ENCODE data around the gene INSL3.
"Not testable (repeated sequence)": the region's sequence is repeated elsewhere in the genome, so short reads cannot be mapped to it uniquely, and the experiment has no call there.

The INSL3 gene

DNA sequence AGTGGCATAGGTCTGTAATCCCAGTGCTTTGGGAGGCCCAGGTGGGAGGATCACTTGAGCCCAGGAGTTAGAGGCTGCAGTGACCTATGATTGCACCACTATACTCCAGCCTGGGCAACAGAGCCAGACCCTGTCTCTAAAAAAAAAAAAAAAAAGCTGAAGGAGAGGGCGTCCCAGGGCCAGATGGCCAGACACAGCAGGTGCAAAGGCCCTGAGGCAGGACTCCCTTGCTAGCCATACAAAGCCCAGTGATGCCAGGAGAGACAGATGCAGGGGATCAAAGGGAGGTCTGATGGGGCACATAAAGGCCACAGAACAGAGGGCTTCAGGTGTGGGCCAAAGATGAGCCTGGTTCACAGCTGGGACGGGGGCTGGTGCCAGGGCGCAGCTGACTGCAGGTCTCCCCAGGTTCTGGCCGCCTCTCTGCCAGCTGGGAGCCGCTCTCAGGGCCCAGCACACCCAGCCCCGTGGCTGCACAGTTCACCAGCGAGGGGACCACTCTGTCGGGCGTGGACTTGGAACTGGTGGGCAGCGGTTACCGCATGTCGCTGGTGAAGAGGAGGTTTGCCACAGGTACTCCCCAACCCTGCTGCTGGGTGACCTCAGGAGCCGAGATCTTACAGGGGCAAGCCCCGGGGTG is 33.9 kb downstream of the INSL3 start:
- no peak overlapping the region for H3K27ac Mint-ChIP-seq

GRCh38 chr19:17784201-17785008 is 36.9 kb downstream of the INSL3 start:
- Mint-ChIP-seq H3K4me1 (peaks cover 31% of the 10 kb centered on the region), H3K9me3 (no peaks in the 10 kb centered on the region), H3K4me3 (no peak overlapping the region), H3K36me3 (peaks cover 60% of the 10 kb centered on the region), H3K27me3 (no peaks in the 10 kb centered on the region), H3K27ac (no peak overlapping the region)
- ATAC-seq: peak; percentile 71

More for the DNA sequence above, 33.9 kb downstream of the INSL3 start:
- H3K27me3 Mint-ChIP-seq: no peaks in the 10 kb centered on the region
- H3K4me1 Mint-ChIP-seq: peaks cover 39% of the 10 kb centered on the region
- no peak overlapping the region for H3K4me3 Mint-ChIP-seq
- no peak for ATAC-seq
- H3K9me3 Mint-ChIP-seq: no peaks in the 10 kb centered on the region
- peaks cover 40% of the 10 kb centered on the region for H3K36me3 Mint-ChIP-seq

DNA sequence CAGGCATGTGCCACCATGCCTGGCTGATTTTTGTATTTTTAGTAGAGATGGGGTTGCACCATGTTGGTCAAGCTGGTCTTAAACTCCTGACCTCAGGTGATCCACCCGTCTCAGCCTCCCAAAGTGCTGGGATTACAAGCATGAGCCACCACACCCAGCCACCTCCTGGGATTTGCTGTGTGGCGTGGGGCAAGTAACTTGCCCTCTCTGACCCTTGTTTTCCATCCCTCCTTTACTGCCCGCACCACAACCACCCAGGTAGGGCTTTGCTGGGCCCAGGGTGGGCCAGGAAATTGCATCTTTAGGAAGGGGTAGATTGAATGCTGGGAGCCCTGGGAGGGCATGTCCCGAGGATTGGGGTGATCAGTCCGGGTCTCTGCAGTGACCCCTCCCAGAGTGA is 37.6 kb downstream of the INSL3 start:
- not testable (repeated sequence) for H3K27me3 Mint-ChIP-seq, H3K9me3 Mint-ChIP-seq, ATAC-seq, H3K27ac Mint-ChIP-seq, H3K4me3 Mint-ChIP-seq
- Mint-ChIP-seq H3K36me3 (peaks cover 60% of the 10 kb centered on the region), H3K4me1 (peaks cover 31% of the 10 kb centered on the region)

DNA sequence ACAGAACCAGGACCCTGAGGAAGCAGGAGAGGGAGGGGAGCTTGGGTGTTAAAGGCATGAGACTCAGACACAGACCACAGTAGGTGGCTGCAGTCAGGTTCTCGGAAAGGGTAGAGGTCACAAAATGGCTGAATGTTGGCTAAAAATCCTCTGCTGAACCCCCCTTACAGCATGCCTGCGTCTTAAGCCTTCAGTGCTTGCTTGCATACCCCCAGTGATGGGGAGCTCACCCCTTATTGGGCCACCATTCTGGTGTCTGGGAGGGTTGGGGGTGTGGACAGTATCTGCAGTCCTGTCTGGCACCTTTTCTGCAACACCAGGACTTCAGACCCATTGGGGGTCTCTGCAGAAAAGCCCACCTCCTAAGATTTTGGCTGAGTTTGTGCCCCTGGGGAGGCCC is 40.5 kb downstream of the INSL3 start:
- H3K9me3 Mint-ChIP-seq: no peaks in the 10 kb centered on the region
- H3K27ac Mint-ChIP-seq: no peak overlapping the region
- no peak for ATAC-seq
- H3K4me1 Mint-ChIP-seq: peaks cover 57% of the 10 kb centered on the region
- H3K36me3 Mint-ChIP-seq: peaks cover 60% of the 10 kb centered on the region
- H3K4me3 Mint-ChIP-seq: no peak overlapping the region
- no peaks in the 10 kb centered on the region for H3K27me3 Mint-ChIP-seq

GRCh38 chr19:17778968-17779929 is 42.1 kb downstream of the INSL3 start:
- H3K9me3 Mint-ChIP-seq: no peaks in the 10 kb centered on the region
- H3K27ac Mint-ChIP-seq: peak overlapping the region; percentile 95
- no peak for ATAC-seq
- no peaks in the 10 kb centered on the region for H3K27me3 Mint-ChIP-seq
- H3K36me3 Mint-ChIP-seq: peaks cover 68% of the 10 kb centered on the region
- H3K4me1 Mint-ChIP-seq: peaks cover 65% of the 10 kb centered on the region
- H3K4me3 Mint-ChIP-seq: no peak overlapping the region

GRCh38 chr19:17778251-17778967 is 42.9 kb downstream of the INSL3 start:
- peak overlapping the region; percentile 95 for H3K27ac Mint-ChIP-seq
- H3K4me1 Mint-ChIP-seq: peaks cover 60% of the 10 kb centered on the region
- H3K4me3 Mint-ChIP-seq: no peak overlapping the region
- ATAC-seq: no peak
- peaks cover 71% of the 10 kb centered on the region for H3K36me3 Mint-ChIP-seq
- H3K27me3 Mint-ChIP-seq: no peaks in the 10 kb centered on the region
- no peaks in the 10 kb centered on the region for H3K9me3 Mint-ChIP-seq

GRCh38 chr19:17777840-17778239 is 43.5 kb downstream of the INSL3 start:
- not testable (repeated sequence) for H3K9me3 Mint-ChIP-seq, ATAC-seq, H3K27me3 Mint-ChIP-seq, H3K4me3 Mint-ChIP-seq
- Mint-ChIP-seq H3K27ac (peak overlapping the region; percentile 95), H3K4me1 (peaks cover 60% of the 10 kb centered on the region), H3K36me3 (peaks cover 72% of the 10 kb centered on the region)

- peak overlapping the region; percentile 72 for H3K4me3 Mint-ChIP-seq
- no peaks in the 10 kb centered on the region for H3K9me3 Mint-ChIP-seq
- H3K27me3 Mint-ChIP-seq: no peaks in the 10 kb centered on the region
- ATAC-seq: peak; percentile 93
- peaks cover 67% of the 10 kb centered on the region for H3K36me3 Mint-ChIP-seq
- H3K4me1 Mint-ChIP-seq: peaks cover 66% of the 10 kb centered on the region
- H3K27ac Mint-ChIP-seq: peak overlapping the region; percentile 95
Measured at GRCh38 chr19:17775991-17776803, 45.1 kb downstream of the INSL3 start.

GRCh38 chr19:17775245-17775927 is 45.9 kb downstream of the INSL3 start:
- H3K4me1 Mint-ChIP-seq: peaks cover 66% of the 10 kb centered on the region
- no peaks in the 10 kb centered on the region for H3K27me3 Mint-ChIP-seq
- no peak for ATAC-seq
- H3K27ac Mint-ChIP-seq: peak overlapping the region; percentile 95
- H3K36me3 Mint-ChIP-seq: peaks cover 72% of the 10 kb centered on the region
- H3K9me3 Mint-ChIP-seq: no peaks in the 10 kb centered on the region
- H3K4me3 Mint-ChIP-seq: peak overlapping the region; percentile 72

DNA sequence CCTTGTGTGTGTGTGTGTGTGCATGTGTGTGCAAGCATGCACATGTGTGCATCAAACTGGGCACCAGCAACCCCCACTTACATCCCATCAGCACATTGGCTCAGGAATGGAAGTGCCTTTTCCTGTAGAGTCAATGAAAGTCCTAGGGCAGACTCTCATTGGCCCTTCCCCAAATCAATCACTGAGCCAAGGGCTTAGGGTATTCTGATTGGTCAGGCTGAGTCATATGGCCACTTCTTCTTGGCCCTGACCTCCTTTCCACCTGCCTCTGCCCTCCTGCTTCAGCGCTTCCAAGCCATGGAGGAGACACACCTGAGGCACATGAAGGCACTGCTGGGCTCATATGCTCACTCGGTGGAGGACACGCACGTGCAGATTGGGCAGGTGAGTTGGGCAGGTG is 49.1 kb downstream of the INSL3 start:
- Mint-ChIP-seq H3K36me3 (peaks cover 56% of the 10 kb centered on the region), H3K27ac (no peak overlapping the region)
- ATAC-seq: no peak

DNA sequence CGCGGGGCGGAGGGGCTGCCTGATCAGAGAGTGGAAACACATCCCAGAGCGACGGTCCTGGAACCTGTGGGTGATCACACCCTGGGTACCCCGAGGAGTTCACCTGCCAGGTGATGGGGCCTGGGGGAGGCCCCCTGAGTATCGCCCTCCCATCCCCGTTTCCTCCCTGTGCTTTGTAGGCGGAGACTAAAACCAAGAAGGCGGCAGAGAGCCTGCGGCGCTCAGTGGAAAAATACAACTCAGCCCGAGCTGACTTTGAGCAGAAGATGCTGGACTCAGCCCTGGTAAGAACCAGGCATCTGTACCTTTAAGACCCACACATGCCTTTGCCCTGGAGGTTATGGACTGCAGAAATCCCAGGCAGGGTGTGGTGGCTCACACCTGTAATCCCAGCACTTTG is 50.7 kb downstream of the INSL3 start:
- no peak for ATAC-seq
- Mint-ChIP-seq H3K4me1 (peaks cover 31% of the 10 kb centered on the region), H3K4me3 (no peak overlapping the region), H3K27me3 (no peaks in the 10 kb centered on the region), H3K9me3 (no peaks in the 10 kb centered on the region), H3K27ac (peak overlapping the region; percentile 53), H3K36me3 (peaks cover 64% of the 10 kb centered on the region)

More for the DNA sequence above, 49.1 kb downstream of the INSL3 start:
- H3K9me3 Mint-ChIP-seq: no peaks in the 10 kb centered on the region
- H3K4me1 Mint-ChIP-seq: peaks cover 38% of the 10 kb centered on the region
- H3K4me3 Mint-ChIP-seq: no peak overlapping the region
- H3K27me3 Mint-ChIP-seq: no peaks in the 10 kb centered on the region

GRCh38 chr19:17767559-17767958 is 53.8 kb downstream of the INSL3 start:
- Mint-ChIP-seq H3K4me3 (no peak overlapping the region), H3K36me3 (peaks cover 58% of the 10 kb centered on the region), H3K27ac (no peak overlapping the region), H3K9me3 (no peaks in the 10 kb centered on the region), H3K27me3 (no peaks in the 10 kb centered on the region), H3K4me1 (peaks cover 33% of the 10 kb centered on the region)
- no peak for ATAC-seq

GRCh38 chr19:17766543-17767131 is 54.7 kb downstream of the INSL3 start:
- peak overlapping the region; percentile 37 for H3K4me3 Mint-ChIP-seq
- peaks cover 34% of the 10 kb centered on the region for H3K4me1 Mint-ChIP-seq
- H3K27me3 Mint-ChIP-seq: no peaks in the 10 kb centered on the region
- H3K36me3 Mint-ChIP-seq: peaks cover 57% of the 10 kb centered on the region
- H3K9me3 Mint-ChIP-seq: no peaks in the 10 kb centered on the region
- H3K27ac Mint-ChIP-seq: peak overlapping the region; percentile 37
- peak; percentile 80 for ATAC-seq

All from stimulated activated memory B cell treated with anti-CD40 and anti-IgM and Interleukin-4, amounts not matched to agents 10 μg/mL and 1 μg/mL and 100 μg/mL, for 72 hours (primary cell).